ENCODE data around the gene APOBEC3C. TPM values are rescaled to one million over a fixed set of nuclear protein-coding genes. Genes with fewer than 3 reads are reported as not detected.
"Not testable (repeated sequence)": the region's sequence is repeated elsewhere in the genome, so short reads cannot be mapped to it uniquely, and the experiment has no call there.

APOBEC3C gene
- total RNA-seq, 1 donor from 2014 or later, result 93.1 TPM

- H3K27ac Mint-ChIP-seq; intact Hi-C loops (cut with micrococcal nuclease); H3K4me3 Mint-ChIP-seq (ENCODE audit: low read depth); H3K27me3 Mint-ChIP-seq (ENCODE audit: low read depth); DNase-seq (ENCODE audit: low spot score); H3K9me3 Mint-ChIP-seq: not testable (repeated sequence)
- peaks cover 21% of the 10 kb centered on the region for H3K4me1 Mint-ChIP-seq (ENCODE audit: low read depth)
- peaks cover 22% of the 10 kb centered on the region for H3K36me3 Mint-ChIP-seq (ENCODE audit: low read depth)
Observed at GRCh38 chr22:39037071-39037470, 23.0 kb downstream of the APOBEC3C start.

- no peak for DNase-seq (ENCODE audit: low spot score)
- Mint-ChIP-seq H3K4me1 (ENCODE audit: low read depth) (peaks cover 21% of the 10 kb centered on the region), H3K9me3 (no peaks in the 10 kb centered on the region), H3K4me3 (ENCODE audit: low read depth) (peak overlapping the region; percentile 73), H3K36me3 (ENCODE audit: low read depth) (peaks cover 9% of the 10 kb centered on the region), H3K27me3 (ENCODE audit: low read depth) (no peaks in the 10 kb centered on the region), H3K27ac (peak overlapping the region; percentile 82)
- intact Hi-C loops (cut with micrococcal nuclease), result loop anchor here (5.0 kb wide), 1 partner anchor 48 kb away; no protein-coding TSS in a partner anchor
Observed at GRCh38 chr22:39039306-39040126, 25.5 kb downstream of the APOBEC3C start.

- intact Hi-C loops (cut with micrococcal nuclease), result loop anchor here (5.0 kb wide), 1 partner anchor 47 kb away; no protein-coding TSS in a partner anchor
- not testable (repeated sequence) for DNase-seq (ENCODE audit: low spot score); H3K9me3 Mint-ChIP-seq; H3K27me3 Mint-ChIP-seq (ENCODE audit: low read depth)
- peak overlapping the region; percentile 82 for H3K27ac Mint-ChIP-seq
- peaks cover 21% of the 10 kb centered on the region for H3K4me1 Mint-ChIP-seq (ENCODE audit: low read depth)
- peaks cover 14% of the 10 kb centered on the region for H3K36me3 Mint-ChIP-seq (ENCODE audit: low read depth)
- peak overlapping the region; percentile 73 for H3K4me3 Mint-ChIP-seq (ENCODE audit: low read depth)
Observed at GRCh38 chr22:39040155-39040537, 26.1 kb downstream of the APOBEC3C start.

GRCh38 chr22:39040538-39041296 lies 26.7 kb downstream of the APOBEC3C start, which contains the start of gene APOBEC3F:
Gene APOBEC3F (plus strand): TSS chr22:39040864. CDS start chr22:39040961, 97 bp downstream.
- intact Hi-C loops (cut with micrococcal nuclease), result loop anchor here (5.0 kb wide), 1 partner anchor 47 kb away; no protein-coding TSS in a partner anchor
- H3K9me3 Mint-ChIP-seq; H3K27me3 Mint-ChIP-seq (ENCODE audit: low read depth): not testable (repeated sequence)
- H3K4me1 Mint-ChIP-seq (ENCODE audit: low read depth), result peaks cover 21% of the 10 kb centered on the region
- H3K27ac Mint-ChIP-seq, result peak within 1 kb of the TSS; percentile 86
- peak; percentile 73 for DNase-seq (ENCODE audit: low spot score)
- peak within 1 kb of the TSS; percentile 90 for H3K4me3 Mint-ChIP-seq (ENCODE audit: low read depth)
- H3K36me3 Mint-ChIP-seq (ENCODE audit: low read depth), result peaks cover 19% of the 10 kb centered on the region

- no peak overlapping the region for H3K27ac Mint-ChIP-seq
- DNase-seq (ENCODE audit: low spot score), result no peak
- no peaks in the 10 kb centered on the region for H3K27me3 Mint-ChIP-seq (ENCODE audit: low read depth)
- intact Hi-C loops (cut with micrococcal nuclease), result loop anchor here (5.0 kb wide), 1 partner anchor 45 kb away; no protein-coding TSS in a partner anchor
- no peaks in the 10 kb centered on the region for H3K9me3 Mint-ChIP-seq
- peak overlapping the region; percentile 90 for H3K4me3 Mint-ChIP-seq (ENCODE audit: low read depth)
- H3K36me3 Mint-ChIP-seq (ENCODE audit: low read depth), result peaks cover 30% of the 10 kb centered on the region
- H3K4me1 Mint-ChIP-seq (ENCODE audit: low read depth), result peaks cover 20% of the 10 kb centered on the region
Observed at GRCh38 chr22:39041908-39042307, 27.9 kb downstream of the APOBEC3C start.

- intact Hi-C loops (cut with micrococcal nuclease), result loop anchor here (5.0 kb wide), 1 partner anchor 44 kb away; no protein-coding TSS in a partner anchor
- H3K27ac Mint-ChIP-seq, result not testable (repeated sequence)
Observed at GRCh38 chr22:39043063-39043462, 29.0 kb downstream of the APOBEC3C start.

GRCh38 chr22:39045136-39045535 lies 31.1 kb downstream of the APOBEC3C start:
- H3K36me3 Mint-ChIP-seq (ENCODE audit: low read depth), result peaks cover 30% of the 10 kb centered on the region
- DNase-seq (ENCODE audit: low spot score); H3K4me3 Mint-ChIP-seq (ENCODE audit: low read depth); H3K27me3 Mint-ChIP-seq (ENCODE audit: low read depth); H3K27ac Mint-ChIP-seq; intact Hi-C loops (cut with micrococcal nuclease); H3K9me3 Mint-ChIP-seq: not testable (repeated sequence)
- peaks cover 11% of the 10 kb centered on the region for H3K4me1 Mint-ChIP-seq (ENCODE audit: low read depth)

More at GRCh38 chr22:39043063-39043462, 29.0 kb downstream of the APOBEC3C start:
- Mint-ChIP-seq H3K36me3 (ENCODE audit: low read depth) (peaks cover 30% of the 10 kb centered on the region), H3K4me1 (ENCODE audit: low read depth) (peaks cover 16% of the 10 kb centered on the region)
- not testable (repeated sequence) for DNase-seq (ENCODE audit: low spot score); H3K27me3 Mint-ChIP-seq (ENCODE audit: low read depth); H3K9me3 Mint-ChIP-seq; H3K4me3 Mint-ChIP-seq (ENCODE audit: low read depth)

GRCh38 chr22:39049486-39049885 lies 35.4 kb downstream of the APOBEC3C start:
- H3K27ac Mint-ChIP-seq; intact Hi-C loops (cut with micrococcal nuclease); H3K4me1 Mint-ChIP-seq (ENCODE audit: low read depth): not testable (repeated sequence)

GRCh38 chr22:39051844-39052495 lies 37.9 kb downstream of the APOBEC3C start:
- not testable (repeated sequence) for H3K27me3 Mint-ChIP-seq (ENCODE audit: low read depth); H3K27ac Mint-ChIP-seq

More at GRCh38 chr22:39049486-39049885, 35.4 kb downstream of the APOBEC3C start:
- H3K9me3 Mint-ChIP-seq; H3K4me3 Mint-ChIP-seq (ENCODE audit: low read depth); H3K27me3 Mint-ChIP-seq (ENCODE audit: low read depth); DNase-seq (ENCODE audit: low spot score): not testable (repeated sequence)
- H3K36me3 Mint-ChIP-seq (ENCODE audit: low read depth), result peaks cover 20% of the 10 kb centered on the region

GRCh38 chr22:39055658-39056057 lies 41.6 kb downstream of the APOBEC3C start:
- H3K27me3 Mint-ChIP-seq (ENCODE audit: low read depth), result no peaks in the 10 kb centered on the region
- H3K4me1 Mint-ChIP-seq (ENCODE audit: low read depth), result no peaks in the 10 kb centered on the region
- no peak for DNase-seq (ENCODE audit: low spot score)
- no peak overlapping the region for H3K27ac Mint-ChIP-seq
- intact Hi-C loops (cut with micrococcal nuclease), result no loop called here
- no peaks in the 10 kb centered on the region for H3K36me3 Mint-ChIP-seq (ENCODE audit: low read depth)
- H3K9me3 Mint-ChIP-seq, result no peaks in the 10 kb centered on the region
- H3K4me3 Mint-ChIP-seq (ENCODE audit: low read depth), result no peak overlapping the region

More at GRCh38 chr22:39051844-39052495, 37.9 kb downstream of the APOBEC3C start:
- H3K4me1 Mint-ChIP-seq (ENCODE audit: low read depth); H3K9me3 Mint-ChIP-seq; H3K4me3 Mint-ChIP-seq (ENCODE audit: low read depth); DNase-seq (ENCODE audit: low spot score); intact Hi-C loops (cut with micrococcal nuclease); H3K36me3 Mint-ChIP-seq (ENCODE audit: low read depth): not testable (repeated sequence)

GRCh38 chr22:39061290-39061689 lies 47.2 kb downstream of the APOBEC3C start:
- H3K9me3 Mint-ChIP-seq; H3K36me3 Mint-ChIP-seq (ENCODE audit: low read depth); DNase-seq (ENCODE audit: low spot score); H3K4me3 Mint-ChIP-seq (ENCODE audit: low read depth); intact Hi-C loops (cut with micrococcal nuclease); H3K27me3 Mint-ChIP-seq (ENCODE audit: low read depth); H3K27ac Mint-ChIP-seq; H3K4me1 Mint-ChIP-seq (ENCODE audit: low read depth): not testable (repeated sequence)

- intact Hi-C loops (cut with micrococcal nuclease); H3K27ac Mint-ChIP-seq; H3K4me1 Mint-ChIP-seq (ENCODE audit: low read depth); H3K9me3 Mint-ChIP-seq; H3K36me3 Mint-ChIP-seq (ENCODE audit: low read depth); DNase-seq (ENCODE audit: low spot score); H3K27me3 Mint-ChIP-seq (ENCODE audit: low read depth); H3K4me3 Mint-ChIP-seq (ENCODE audit: low read depth): not testable (repeated sequence)
Observed at GRCh38 chr22:39061951-39062350, 47.9 kb downstream of the APOBEC3C start.
